Breast epithelium (tissue), 4 donors: ENCODE measurements around the gene DTX3L. TPM values are rescaled to one million over a fixed set of nuclear protein-coding genes. Genes with fewer than 3 reads are reported as not detected.

ENCODE experiments used
- DNase-seq, 2 donors: peaks; one replicate each; pipeline ENCODE4 v3.0.0-alpha.2; 2019; ENCODE audit warnings: low spot score in 2 of 2
- H3K27ac ChIP-seq, 2 donors: fragments of 200-600 bp; sonication (generic) in 1 of 2; one replicate each; pipeline ENCODE4 v1.5.1; 2016 to 2019; ENCODE audit warnings: mild to moderate bottlenecking in 1 of 2
- H3K27me3 ChIP-seq, 2 donors: fragments of 200-600 bp; sonication (generic) in 1 of 2; one replicate each; pipeline versions ENCODE4 v1.5.1 to v1.6.0; 2017 to 2019; ENCODE audit warnings: control low read depth in 1 of 2, mild to moderate bottlenecking in 1 of 2
- H3K36me3 ChIP-seq: fragments of 200-600 bp; one replicate; pipeline ENCODE4 v1.5.1; 2019
- H3K4me1 ChIP-seq, 2 donors: fragments of 200-600 bp; sonication (generic); one replicate each; pipeline ENCODE4 v1.5.1; 2016 to 2019; ENCODE audit warnings: control low read depth in 1 of 2
- H3K4me3 ChIP-seq, 3 donors: fragments of 200-600 bp; sonication (generic); 1 replicate in 2 of 3; 2 replicates in 1 of 3; pipeline ENCODE4 v1.5.1; 2016 to 2019; ENCODE audit warnings: mild to moderate bottlenecking in 3 of 3, moderate library complexity in 2 of 3
- H3K9me3 ChIP-seq, 2 donors: fragments of 200-600 bp; sonication (generic) in 1 of 2; one replicate each; pipeline ENCODE4 v1.5.1; 2016 to 2019; ENCODE audit warnings: control low read depth in 1 of 2
- CTCF ChIP-seq, 3 donors: fragments of 450-650 bp; IDR thresholded peaks; one replicate each; pipeline ENCODE4 v1.5.1; 2016 to 2017; ENCODE audit warnings: antibody characterized with exemption in 3 of 3, mild to moderate bottlenecking in 3 of 3, moderate library complexity in 3 of 3
- POLR2A ChIP-seq: fragments of 450-650 bp; IDR thresholded peaks from one replicate; pipeline ENCODE4 v1.6.1; 2016; ENCODE audit warnings: antibody characterized with exemption, mild to moderate bottlenecking, moderate library complexity
- POLR2AphosphoS5 ChIP-seq, 3 donors: sonication (generic); formaldehyde crosslinking; IDR thresholded peaks; one replicate each; pipeline ENCODE4 v1.6.1; 2017; ENCODE audit warnings: antibody characterized with exemption in 3 of 3
- intact Hi-C: fragments of 100-400 bp; cut with DNase I; formaldehyde crosslinking; loops from one replicate; pipeline ENCODE4 v1.15.1; 2023; ENCODE audit warnings: low total_unique reads
- total RNA-seq, 3 donors: library from RNA; depleted of rRNA; stranded (reverse); fragments of >200 nt; gene quantifications; one replicate each; pipeline ENCODE4 v1.1.0, GENCODE V29; 2016

Gene DTX3L
- total RNA-seq, 3 donors from 2014 or later, result 19.0 to 30.1 (median 29.2) TPM

GRCh38 chr3:122586773-122587485 is 22.8 kb downstream of the DTX3L start:
- H3K4me3 ChIP-seq, result no peak overlapping the region
- H3K27me3 ChIP-seq, result no peaks in the 10 kb centered on the region
- peaks cover 8 to 11% of the 10 kb centered on the region in 2 donors for H3K9me3 ChIP-seq
- H3K4me1 ChIP-seq, result no peaks in the 10 kb centered on the region
- TF ChIP-seq CTCF (IDR thresholded peaks at IDR 0.05), result no peak
- no peak for DNase-seq
- no peak overlapping the region for H3K27ac ChIP-seq
- H3K36me3 ChIP-seq, result no peaks in the 10 kb centered on the region
- intact Hi-C loops, result no loop called here

- Histone ChIP-seq H3K9me3 (peaks cover 1 to 7% of the 10 kb centered on the region in 2 donors), H3K27me3 (no peaks in the 10 kb centered on the region), H3K4me3 (no peak overlapping the region), H3K36me3 (no peaks in the 10 kb centered on the region), H3K27ac (no peak overlapping the region), H3K4me1 (no peaks in the 10 kb centered on the region)
- no peak for DNase-seq
- intact Hi-C loops, result no loop called here
- TF ChIP-seq CTCF (IDR thresholded peaks at IDR 0.05) (no peak), POLR2A (no peak), POLR2AphosphoS5 (IDR thresholded peaks at IDR 0.05) (no peak)
Observed at GRCh38 chr3:122587572-122587971, 23.4 kb downstream of the DTX3L start.

- TF ChIP-seq POLR2AphosphoS5 (IDR thresholded peaks at IDR 0.05) (no peak), POLR2A (no peak), CTCF (IDR thresholded peaks at IDR 0.05) (no peak)
- no peak overlapping the region for H3K4me3 ChIP-seq
- no peaks in the 10 kb centered on the region for H3K36me3 ChIP-seq
- H3K27me3 ChIP-seq, result no peaks in the 10 kb centered on the region
- DNase-seq, result no peak
- intact Hi-C loops, result no loop called here
- H3K4me1 ChIP-seq, result no peaks in the 10 kb centered on the region
- H3K27ac ChIP-seq, result no peak overlapping the region
- no peaks in the 10 kb centered on the region for H3K9me3 ChIP-seq
Observed at GRCh38 chr3:122589297-122589696, 25.2 kb downstream of the DTX3L start.

GRCh38 chr3:122590610-122591009 is 26.5 kb downstream of the DTX3L start:
- no peaks in the 10 kb centered on the region for H3K36me3 ChIP-seq
- no peak overlapping the region for H3K27ac ChIP-seq
- no peaks in the 10 kb centered on the region for H3K9me3 ChIP-seq
- intact Hi-C loops, result loop anchor here (1.0 kb wide), 1 partner anchor 12 kb away; no protein-coding TSS in a partner anchor
- no peaks in the 10 kb centered on the region for H3K27me3 ChIP-seq
- no peak for DNase-seq
- TF ChIP-seq POLR2AphosphoS5 (IDR thresholded peaks at IDR 0.05) (no peak), CTCF (IDR thresholded peaks at IDR 0.05) (no peak), POLR2A (no peak)
- H3K4me3 ChIP-seq, result no peak overlapping the region
- H3K4me1 ChIP-seq, result no peaks in the 10 kb centered on the region

GRCh38 chr3:122594025-122594424 is 29.9 kb downstream of the DTX3L start:
- no peak overlapping the region for H3K27ac ChIP-seq
- no peak overlapping the region for H3K4me3 ChIP-seq
- H3K27me3 ChIP-seq, result no peaks in the 10 kb centered on the region
- H3K36me3 ChIP-seq, result no peaks in the 10 kb centered on the region
- intact Hi-C loops, result no loop called here
- TF ChIP-seq POLR2AphosphoS5 (IDR thresholded peaks at IDR 0.05) (no peak), CTCF (IDR thresholded peaks at IDR 0.05) (no peak), POLR2A (no peak)
- H3K4me1 ChIP-seq, result no peaks in the 10 kb centered on the region
- no peak for DNase-seq
- H3K9me3 ChIP-seq, result no peaks in the 10 kb centered on the region
